ENCODE results near the gene QRICH2.
A peak's percentile ranks its signal among the peaks of the same experiment; 100 is the strongest.
"Not testable (repeated sequence)": the region's sequence is repeated elsewhere in the genome, so short reads cannot be mapped to it uniquely, and the experiment has no call there.

Gene QRICH2, protein sequence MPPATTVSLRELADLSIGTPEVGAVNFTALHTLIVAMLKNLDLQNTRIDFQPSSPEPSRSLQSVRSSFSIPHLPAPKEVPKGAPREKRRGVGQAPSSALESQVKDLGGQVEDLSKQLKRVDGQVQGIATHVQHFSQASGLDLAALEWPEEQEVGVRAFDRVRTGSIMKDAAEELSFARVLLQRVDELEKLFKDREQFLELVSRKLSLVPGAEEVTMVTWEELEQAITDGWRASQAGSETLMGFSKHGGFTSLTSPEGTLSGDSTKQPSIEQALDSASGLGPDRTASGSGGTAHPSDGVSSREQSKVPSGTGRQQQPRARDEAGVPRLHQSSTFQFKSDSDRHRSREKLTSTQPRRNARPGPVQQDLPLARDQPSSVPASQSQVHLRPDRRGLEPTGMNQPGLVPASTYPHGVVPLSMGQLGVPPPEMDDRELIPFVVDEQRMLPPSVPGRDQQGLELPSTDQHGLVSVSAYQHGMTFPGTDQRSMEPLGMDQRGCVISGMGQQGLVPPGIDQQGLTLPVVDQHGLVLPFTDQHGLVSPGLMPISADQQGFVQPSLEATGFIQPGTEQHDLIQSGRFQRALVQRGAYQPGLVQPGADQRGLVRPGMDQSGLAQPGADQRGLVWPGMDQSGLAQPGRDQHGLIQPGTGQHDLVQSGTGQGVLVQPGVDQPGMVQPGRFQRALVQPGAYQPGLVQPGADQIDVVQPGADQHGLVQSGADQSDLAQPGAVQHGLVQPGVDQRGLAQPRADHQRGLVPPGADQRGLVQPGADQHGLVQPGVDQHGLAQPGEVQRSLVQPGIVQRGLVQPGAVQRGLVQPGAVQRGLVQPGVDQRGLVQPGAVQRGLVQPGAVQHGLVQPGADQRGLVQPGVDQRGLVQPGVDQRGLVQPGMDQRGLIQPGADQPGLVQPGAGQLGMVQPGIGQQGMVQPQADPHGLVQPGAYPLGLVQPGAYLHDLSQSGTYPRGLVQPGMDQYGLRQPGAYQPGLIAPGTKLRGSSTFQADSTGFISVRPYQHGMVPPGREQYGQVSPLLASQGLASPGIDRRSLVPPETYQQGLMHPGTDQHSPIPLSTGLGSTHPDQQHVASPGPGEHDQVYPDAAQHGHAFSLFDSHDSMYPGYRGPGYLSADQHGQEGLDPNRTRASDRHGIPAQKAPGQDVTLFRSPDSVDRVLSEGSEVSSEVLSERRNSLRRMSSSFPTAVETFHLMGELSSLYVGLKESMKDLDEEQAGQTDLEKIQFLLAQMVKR (N-terminal part only)

DNA sequence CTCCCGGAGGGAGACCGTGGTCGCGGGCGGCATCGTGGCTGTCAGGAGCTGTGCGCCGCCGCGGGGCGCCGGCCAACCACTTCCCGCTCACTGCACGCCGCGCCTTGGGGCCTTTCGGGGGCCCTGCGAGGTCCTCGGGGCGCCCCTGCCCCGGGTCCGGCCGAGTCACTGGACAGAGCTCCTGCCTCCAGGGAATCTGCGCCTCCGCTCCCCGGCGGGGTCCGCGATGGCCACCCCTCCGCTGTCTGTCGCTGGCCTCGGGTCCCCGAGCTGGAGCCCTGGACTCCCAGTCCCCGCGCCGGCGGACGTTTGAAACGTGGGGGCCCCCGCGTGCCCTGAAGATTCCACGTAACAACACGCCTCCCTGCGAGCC, at the start of gene QRICH2:
Gene QRICH2, minus strand, starts transcription at position 311 of the 373 bp plus-strand sequence. Its CDS starts 278 bp downstream, at position 33.
- DNase-seq: no peak

DNA sequence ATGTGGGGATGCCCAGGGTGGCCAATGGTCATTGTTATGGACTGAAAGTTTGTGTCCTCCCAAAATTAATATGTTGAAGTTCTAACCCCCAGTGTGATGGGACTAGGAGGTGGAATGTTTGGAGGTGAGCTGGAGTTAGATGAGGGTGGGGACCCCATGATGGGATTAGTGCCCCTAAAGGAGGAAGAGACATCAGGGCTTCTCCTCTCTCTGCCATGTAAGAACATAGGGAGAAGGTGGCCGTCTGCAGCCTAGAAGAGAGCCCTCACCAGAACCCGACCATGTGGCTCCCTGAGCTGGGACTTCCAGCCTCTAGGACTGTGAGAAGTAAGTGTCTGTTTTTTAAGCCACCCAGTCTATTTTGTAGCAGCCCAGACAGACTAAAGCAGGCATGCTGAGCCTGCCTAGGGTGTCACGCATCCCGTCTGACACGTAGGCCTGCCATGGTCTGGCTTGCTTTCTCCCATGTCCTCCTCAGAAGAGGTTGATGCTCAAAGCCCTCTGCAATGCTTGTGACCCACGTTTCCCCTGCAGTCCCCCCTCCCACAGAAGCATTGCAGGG, 49.6 kb upstream of the QRICH2 start:
- DNase-seq: no peak

DNA sequence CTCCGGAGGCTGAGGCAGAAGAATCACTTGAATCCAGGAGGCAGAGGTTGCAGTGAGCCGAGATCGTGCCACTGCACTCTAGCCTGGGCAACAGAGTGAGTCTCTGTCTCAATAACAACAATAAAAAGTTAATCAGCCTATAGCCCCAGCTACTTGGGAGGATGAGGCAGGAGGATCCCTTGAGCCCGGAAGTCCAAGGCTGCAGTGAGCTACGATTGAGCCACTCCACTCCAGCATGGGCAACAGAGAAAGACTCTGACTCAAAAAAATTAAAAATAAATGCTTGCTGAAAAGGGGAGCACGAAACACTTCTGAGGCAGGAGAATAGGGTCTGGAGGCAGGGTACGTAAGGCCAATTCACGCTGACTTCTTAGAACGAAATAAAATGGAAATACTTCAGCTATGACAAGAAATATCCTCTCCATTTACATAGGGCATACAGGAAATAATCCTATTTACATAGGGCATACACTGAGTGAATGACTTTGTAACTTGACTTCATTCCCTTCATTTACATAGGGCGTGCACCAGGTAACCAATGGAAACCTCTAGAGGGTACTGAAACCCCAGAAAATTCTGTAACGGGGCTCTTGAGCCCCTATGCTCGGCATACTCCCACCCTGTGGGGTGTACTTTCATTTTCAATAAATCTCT, 48.9 kb upstream of the QRICH2 start:
- no peak for DNase-seq

DNA sequence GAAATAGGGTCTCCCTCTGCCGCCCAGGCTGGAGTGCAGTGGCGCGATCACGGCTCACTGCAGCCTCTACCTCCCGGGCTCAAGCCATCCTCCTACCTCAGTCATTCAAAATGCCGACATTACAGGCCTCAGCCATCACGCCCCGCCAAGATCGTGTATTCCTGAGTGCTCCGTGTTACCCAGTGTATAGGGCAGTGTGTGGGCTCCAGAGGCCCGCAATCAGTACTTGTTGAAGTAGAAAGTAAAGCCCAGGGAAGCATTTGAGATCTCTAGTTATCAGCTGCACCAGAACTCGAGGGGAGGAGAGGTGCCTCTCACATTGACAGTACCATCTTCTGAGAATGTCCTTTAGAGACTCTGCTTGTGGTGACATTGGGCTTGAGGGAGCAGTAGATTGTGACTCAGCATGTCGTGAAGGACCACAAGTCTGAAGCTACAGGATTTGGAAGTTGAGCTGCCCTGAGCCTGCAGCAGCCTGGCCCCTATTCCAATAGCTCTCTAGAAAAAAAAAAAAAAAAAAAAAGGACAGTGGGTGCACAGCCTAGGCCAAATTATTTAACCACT, 46.8 kb upstream of the QRICH2 start:
- DNase-seq: no peak

DNA sequence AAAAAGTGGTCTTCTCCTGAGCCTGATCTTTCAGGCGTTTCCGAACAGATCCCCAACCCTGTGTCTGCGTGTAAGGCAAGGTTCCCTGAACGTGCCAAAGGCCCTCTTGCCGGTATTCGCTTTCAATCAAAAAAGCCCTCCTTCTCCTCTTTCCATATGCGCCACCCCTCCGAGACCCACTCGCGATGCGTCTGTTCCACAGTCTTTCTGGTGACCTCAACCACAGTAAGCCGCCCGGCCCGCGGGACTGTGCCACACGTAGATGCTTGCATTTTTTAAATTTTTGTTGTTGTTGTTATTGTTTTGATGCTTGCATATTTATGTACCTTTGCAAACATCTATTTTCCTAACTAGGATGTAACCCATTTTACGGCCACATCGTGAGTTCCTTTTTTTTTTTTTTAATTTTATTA, 46.2 kb upstream of the QRICH2 start:
- no peak for DNase-seq

DNA sequence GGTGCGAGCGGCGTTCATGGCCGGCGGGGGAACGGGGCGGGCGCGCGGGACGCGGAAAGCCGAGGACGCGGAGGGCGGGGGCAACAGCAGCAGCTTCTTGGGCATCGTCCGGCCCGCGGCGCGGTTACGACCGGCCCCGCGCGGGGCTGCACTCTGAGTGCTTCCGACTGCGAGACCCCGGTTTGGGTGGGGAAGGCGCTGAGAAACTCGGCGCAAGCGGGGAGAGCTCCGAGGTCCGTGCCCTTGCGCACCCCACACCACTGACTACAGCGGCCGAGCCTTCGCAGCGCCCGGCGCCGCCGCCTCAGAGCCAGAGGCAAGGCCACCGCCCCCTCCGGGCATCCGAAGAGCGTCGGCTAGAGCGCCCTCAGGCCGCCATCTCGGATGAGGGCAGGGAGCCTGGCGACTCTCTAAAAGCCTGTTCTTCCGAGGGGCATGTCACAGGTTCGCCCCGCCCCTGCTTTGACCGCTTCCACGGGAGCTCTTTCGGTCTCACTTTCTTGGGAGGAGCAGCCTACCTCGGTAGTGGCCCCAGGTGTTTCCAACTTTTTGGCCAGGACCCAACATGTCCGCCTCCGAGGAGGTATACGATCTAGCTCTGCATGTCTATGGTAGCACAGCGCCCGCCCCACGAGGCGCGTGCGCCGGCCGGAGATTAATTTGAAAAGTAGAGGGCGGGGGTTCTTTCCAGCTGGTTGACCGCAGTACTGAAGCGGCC, 45.7 kb upstream of the QRICH2 start, which contains the start of gene PRPSAP1:
Gene PRPSAP1, minus strand, starts transcription at position 318 of the 718 bp plus-strand sequence. Its CDS starts 213 bp downstream, at position 105.
- peak; percentile 96 for DNase-seq

DNA sequence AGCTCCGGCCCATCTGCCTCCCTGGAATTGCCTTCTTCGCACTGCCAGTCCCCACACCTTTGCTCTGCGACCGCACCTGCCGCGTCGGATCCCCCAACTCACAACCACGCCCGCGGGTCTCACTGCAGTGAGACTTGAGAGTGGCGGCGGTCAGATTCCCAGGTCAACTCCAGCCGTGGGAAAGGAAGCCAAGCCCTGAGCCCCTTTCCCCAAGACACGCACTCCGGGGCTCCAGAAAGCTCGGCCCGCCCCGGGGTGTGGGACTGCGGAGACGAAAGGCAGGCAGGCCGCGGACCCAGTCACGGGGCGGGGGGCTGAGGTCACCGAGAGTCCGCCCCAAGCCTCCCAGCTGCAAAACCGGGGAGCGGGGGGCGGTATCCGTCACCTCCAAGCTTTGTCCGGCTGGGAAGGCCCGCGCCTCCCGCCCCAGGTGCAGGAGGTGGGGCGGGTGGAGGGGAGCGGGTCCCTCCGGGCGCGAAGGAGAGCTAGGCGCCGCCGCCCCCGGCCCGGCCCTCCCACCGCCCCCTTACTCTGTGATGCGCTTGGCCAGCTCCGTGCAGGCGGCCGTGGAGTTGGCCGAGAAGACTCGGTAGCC, 45.0 kb upstream of the QRICH2 start:
- DNase-seq: peak; percentile 52

DNA sequence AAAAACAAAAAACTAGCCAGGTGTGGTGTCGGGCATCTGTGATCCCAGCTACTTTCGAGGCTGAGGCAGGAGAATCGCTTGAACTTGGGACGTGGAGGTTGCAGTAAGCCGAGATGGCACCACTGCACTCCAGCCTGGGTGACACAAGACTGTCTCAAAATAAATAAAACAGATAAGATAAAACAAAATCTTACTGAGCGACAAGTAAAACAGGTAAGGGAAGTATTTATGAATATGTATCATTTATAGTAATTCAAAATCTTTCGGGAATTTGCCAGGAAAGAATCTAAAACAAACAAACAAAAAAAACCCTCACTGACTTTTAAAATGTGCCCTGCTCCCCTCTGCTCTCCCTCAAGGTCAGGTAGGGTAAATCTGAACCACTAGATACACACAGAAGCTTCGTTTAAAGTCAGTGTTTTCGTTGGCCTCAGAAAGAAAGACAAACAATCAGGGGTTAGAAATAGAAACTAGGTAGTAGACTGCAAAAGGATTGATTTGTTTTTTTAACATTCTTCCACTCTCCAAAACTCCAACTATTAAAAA, 43.5 kb upstream of the QRICH2 start:
- no peak for DNase-seq

DNA sequence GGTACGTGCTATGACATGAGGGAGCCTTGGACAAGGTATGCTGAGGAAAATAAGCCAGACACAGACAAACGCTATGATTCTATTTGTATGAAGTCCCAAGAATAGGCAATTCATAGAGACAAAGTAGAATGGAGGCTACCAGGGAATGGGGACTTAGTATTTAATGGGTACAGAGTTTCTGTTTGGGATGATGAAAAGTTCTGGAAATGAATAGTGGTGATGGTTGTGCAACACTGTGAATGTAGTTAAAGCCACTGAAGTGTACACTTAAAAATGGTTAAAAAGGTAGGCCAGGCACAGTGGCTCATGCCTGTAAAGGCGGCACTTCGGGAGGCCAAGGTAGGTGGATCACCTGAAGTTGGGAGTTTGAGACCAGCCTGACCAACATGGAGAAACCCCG, 42.4 kb upstream of the QRICH2 start:
- DNase-seq: no peak

DNA sequence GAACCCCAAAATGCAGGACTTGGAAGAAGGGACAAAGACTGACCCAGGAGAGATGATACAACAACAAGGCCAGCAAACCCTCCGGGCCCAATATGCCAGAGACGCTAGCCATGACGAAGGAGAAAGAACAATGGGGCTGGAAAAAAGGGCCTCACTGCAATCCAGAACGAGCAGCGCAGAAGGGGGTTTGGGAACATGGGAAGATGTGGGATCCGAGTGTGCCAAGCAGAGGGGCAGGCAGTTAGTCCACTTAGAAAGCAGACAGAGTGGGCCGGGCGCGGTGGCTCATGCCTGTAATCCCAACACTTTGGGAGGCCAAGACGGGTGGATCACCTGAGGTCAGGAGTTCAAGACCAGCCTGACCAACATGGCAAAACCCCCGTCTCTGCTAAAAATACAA, 38.9 kb upstream of the QRICH2 start:
- DNase-seq: not testable (repeated sequence)

DNA sequence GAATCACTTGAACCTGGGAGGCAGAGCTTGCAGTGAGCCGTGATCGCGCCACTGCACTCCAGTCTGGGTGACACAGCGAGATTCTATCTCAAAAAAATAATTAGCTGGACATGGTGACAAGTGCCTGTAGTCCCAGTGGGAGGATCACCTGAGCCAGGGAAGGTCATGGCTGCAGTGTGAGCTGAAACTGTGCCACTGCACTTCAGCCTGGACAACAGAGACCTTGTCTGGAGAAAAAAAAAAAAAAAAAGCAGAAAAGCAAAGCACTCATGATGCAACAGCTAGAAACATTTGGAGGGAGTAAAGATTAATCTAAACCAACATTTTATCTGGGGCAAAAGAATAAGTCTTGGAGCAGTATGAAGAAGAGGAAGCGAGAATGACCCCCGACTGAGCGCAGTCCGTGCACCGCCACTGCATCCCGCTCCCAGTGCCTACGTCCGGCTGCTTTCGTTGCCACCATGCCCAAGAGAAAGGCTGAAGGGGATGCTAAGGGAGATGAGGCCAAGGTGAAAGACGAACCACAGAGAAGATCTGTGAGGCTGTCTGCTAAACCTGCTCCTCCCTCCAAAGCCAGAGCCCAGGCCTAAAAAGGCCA, 37.4 kb upstream of the QRICH2 start:
- DNase-seq: no peak

DNA sequence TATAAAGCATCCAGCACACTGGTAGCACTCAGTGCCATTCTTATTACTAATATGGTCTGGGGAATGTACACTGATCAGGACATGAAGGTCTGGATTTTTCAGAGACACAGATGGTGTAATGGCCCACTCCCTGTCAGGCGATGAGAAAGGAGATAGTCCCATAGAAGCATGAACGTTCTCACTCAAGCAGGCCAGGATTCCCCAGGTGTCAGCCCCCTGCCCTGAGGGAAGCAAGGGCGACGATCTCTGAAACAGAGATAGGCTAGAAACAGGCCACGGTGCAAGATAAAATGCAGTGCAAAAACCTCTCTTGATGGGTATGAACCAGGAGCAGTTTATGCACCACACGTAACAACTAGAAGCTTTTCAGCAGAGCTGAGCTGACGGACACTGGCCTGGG, 35.0 kb upstream of the QRICH2 start:
- no peak for DNase-seq

DNA sequence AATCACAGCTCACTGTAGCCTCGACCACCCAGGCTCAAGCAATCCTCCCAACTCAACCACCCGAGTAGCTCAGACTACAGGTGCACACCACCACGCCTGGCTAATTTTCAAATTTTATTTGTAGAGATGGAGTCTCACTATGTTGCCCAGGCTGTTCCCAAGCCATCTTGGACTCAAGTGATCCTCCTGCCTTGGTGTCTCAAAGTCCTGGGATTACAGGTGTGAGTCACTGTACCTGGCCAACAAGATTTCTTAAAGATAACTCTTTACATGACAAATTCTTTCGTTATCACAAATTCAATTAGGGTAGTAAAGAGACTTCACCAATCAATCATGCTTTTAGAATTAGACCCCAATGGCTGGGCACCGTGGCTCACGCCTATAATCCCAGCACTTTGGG, 33.2 kb upstream of the QRICH2 start:
- no peak for DNase-seq

DNA sequence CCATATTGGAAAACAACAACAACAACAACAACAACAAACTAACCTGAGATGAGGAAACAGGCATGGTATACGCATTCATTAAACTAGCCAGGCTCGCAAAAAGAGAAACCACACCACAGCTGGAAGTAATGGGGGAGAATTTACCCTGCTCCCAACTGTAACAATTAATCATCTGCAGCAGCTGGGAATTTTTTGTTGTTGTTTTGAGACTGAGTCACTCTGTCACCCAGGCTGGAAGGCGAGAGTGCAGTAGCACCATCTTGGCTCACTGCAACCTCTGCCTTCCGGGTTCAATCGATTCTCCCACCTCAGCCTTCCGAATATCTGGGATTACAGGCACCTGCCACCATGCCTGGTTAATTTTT, 29.3 kb upstream of the QRICH2 start:
- no peak for DNase-seq

DNA sequence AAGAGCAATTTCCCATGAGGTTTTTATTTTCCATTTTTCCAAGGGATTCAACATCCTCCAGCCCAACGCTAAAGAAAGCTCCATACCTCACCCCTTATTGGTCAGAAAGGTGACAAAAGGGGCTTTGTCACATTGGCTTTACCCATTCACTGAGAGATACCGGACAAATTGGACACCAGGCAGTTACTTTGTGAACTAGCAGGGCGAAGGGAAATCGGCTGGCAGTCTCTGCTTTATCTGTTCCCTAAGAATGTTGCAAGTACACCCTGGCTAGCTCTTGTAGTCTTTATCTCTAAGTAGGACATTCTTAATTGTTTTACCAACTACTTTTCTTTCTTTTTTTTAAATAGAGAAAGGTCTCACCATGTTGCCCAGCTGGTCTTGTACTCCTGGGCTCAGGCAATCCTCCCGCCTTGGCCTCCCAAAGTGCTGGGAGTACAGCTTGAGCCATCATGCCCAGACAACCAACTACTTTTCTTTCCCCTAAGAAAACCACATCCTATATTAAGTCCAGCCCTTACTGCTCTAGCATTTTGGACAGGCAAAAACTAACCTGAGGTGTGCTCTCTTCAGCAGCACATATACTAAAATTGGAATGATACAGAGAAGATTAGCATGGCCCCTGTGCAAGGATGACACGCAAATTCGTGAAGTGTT, 28.8 kb upstream of the QRICH2 start:
- DNase-seq: no peak

DNA sequence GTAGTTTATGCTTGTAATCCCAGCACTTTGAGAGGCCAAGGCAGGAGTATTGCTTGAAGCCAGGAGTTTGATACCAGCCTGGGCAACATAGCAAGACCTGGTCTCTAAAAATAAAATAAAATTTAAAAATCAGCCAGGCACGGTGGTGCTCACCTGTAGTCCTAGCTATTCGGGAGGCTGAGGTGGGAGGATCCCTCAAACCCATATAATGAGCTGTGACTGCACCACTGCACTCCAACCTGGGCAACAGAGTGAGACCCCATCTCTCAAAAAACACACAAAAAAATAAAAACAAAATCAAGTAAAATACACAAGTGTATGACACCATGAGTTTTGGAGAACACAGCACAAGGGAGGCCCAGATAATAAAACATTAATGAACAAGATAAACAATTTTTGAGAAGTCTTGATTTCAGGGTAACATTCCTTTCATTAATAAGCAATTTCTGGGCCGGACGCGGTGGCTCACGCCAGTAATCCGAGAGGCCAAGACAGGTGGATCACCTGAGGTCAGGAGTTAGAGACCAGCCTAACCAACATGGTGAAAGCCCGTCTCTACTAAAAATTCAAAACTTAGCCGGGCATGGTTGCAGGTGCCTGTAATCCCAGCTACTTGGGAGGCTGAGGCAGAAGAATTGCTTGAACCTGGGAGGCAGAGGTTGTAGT, 27.8 kb upstream of the QRICH2 start:
- no peak for DNase-seq

DNA sequence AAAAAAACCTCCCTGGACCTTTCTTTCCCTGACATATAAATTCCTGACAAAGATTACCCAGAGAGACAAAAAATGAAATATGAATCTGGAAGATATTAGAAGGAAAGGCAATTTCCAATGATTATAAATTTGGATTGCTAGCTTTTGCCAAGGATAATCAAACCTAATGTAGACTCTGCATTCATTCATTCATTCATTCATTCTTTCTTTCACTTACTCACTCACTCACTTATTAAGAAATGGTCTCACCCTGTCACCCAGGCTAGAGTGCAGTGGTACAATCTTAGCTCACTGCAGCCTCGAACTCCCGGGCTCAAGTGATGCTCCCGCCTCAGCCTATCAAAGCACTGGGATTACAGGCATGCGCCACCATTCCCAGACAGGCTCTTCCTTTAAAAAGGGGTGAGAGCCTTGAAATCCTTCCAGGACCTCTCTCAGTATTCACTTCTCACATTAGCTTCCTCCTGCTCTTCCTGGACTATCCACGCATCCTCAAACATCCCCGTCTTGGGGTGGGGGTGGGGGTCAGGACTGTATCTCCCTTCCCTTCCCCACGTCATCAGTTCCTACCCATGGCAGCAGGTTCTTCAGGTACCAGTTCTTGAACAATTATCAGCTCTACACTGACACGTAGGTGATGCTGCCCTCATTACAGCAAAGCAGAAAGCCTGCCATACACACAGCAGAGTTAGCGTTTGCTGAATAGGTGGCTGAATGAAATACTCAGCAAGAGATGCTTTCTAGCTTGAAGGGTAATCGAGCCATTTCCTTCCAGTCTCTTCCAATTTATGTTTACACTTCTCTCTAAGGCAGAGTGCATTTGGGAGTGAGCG, 25.8 kb upstream of the QRICH2 start:
- DNase-seq: no peak

DNA sequence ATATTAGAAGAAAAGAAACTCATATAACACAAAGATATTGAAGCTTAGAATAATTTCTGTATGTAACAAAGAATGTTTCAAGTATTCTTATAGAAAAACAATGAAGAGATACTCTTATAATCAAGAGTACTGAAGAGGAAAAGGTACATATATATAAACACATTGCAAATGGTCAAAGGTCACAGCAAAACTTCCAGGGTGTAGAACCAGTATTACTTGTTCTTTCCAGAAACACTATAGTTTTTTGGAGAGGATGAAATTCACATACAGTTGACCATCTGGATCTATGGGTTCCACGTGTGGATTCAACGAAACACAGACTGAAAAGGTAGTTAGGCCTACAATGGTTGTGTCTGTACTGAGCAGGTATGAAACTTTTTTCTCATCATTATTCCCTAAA, 23.0 kb upstream of the QRICH2 start:
- no peak for DNase-seq
